Fibroblast of skin of left quadriceps (primary cell): Measurements from ENCODE around the gene ISOC1.

ENCODE experiments used
- DNase-seq, 2 experiments: peaks; one replicate each; pipeline ENCODE4 v3.0.0-alpha.2; 2013; ENCODE audit warnings: low read depth in 2 of 2

ISOC1 gene

DNA sequence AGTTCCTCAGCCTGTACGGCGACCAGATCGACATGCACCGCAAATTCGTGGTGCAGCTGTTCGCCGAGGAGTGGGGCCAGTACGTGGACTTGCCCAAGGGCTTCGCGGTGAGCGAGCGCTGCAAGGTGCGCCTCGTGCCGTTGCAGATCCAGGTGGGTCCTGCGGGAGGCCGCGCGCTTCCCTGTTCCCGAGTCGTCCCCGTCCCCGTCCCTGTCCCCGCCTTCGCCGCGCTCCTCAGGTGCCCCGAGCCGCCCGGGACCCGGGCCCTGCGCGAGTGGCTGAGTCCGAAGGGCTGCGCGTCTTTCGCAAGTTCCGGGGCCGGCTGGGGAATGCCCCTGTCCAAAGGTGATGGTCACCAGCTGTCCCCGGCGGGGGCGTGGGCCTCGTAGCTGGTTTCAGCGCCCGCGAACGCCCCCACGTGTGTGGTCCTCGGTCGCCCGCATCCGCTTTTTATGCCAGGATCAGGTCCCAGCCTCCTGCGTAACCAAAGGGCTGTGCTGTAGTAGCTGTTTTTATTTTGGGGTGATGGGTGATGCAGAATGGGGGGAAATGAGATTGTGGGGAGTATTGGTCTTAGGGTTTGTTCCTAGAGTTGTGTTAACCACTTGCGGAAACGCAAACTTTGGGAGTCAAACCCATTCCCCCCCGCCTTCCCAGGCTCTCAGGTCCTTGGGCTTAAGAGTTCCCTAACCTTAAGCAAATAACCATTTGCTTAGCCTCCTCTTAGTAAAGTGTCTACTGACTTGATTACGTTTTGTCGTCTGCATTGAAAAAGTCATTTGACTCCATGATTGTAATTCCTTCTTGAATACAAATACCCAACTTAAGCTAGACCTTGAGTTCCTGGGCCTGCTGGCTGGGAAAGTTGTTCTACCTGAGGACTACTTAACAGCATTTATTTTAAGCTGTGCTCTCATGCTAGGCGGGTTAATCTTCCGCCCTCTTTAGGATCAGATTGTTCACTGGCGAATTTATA, 663 bp downstream of the ISOC1 start:
- DNase-seq = no peak

DNA sequence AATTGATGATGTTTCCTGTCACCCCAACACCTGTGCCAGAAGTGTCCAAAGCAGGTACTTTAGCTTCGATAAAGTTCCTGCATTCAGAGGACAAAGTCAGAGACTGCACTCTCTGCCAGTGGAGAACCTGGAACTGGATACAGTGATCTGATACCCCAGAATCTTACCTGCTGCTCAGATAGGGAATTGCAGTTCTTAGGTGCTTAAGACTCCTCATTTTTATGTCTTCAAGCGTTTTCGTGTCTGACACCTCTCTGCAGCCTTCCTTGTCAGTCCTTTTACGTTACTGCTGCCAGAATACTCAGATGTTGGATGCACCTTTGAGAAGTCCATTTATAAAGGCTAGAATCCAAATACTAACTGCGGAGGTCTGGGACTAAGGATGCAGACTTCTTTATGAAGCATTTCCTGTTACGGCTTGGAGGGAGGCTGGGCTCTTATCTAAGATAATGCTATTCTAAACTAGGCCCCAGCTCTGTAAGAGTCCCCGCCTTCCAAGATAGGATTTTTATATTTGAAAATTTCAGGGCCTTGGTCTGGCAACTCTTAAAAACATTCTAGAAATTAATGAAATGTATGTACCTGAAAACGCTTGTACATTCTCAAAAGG, 1.9 kb downstream of the ISOC1 start:
- DNase-seq = no peak

DNA sequence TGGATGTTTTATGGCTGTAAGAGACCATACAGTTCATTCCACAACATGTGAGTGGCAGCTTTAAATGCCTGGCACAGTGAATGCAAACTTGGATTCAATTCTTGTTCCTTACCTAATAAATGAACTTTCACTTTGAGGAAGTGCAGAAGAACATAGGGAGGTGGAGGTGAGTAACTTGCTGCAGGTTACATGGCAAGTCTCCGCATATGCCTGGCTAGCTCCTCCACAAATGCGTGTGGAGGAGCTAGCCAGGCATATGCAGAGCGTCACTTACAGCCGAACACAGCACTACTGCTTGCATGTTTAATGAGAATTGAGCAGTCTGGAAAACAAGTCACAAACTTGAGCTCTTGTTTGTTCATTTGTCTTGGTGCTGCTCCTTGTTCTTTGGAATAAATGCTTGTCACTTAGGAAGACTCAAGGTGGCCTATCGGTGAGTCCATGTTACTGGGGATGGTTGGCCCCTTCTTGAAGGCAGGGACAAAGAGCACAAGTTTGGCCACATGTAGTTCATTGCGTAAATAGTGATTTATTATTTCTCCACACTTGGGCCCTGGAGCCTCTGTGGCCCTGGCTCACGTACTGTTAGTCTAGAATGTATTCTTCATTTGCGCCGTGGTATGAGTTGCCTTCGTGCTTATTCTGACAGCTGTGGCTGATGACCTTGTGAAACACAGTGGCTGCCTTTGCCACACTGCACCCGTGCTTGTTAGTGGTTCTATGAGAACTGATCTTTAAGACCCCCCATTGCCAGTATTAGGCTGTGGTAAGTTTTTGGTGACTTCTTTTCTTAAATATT, 3.1 kb downstream of the ISOC1 start:
- no peak for DNase-seq

DNA sequence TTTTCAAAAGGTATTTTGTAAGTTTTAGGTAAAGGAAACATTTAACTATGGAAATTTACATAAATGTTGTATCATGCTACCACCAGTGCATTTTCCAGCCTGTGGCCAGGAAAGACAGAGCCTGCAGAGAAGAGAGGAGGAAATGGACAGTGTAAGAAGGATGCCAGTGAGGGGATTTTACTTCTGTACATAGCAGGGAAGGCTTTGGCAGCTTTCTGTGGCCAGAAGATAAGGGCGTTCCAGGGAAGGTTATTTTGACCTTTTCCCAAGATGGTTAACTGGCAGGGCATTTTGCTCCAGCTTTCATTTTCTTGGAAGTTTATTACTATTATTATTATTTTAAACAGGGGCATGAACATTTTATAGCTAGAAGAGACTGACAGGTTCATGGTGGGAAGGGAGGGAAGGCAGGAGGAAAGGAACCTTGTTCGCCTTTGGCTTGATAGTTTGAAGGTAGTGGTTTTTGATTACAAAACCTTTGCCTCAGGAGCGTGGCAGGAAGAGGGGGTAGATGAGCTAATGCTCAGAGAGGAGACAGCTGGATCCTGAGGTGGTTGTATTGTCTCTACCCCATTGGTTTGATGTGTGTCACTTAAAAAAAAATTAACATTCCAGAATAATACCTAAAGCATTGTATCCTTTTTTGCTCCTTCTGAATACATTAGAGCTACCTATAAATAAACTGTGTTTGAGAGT, 4.1 kb downstream of the ISOC1 start:
- no peak for DNase-seq

DNA sequence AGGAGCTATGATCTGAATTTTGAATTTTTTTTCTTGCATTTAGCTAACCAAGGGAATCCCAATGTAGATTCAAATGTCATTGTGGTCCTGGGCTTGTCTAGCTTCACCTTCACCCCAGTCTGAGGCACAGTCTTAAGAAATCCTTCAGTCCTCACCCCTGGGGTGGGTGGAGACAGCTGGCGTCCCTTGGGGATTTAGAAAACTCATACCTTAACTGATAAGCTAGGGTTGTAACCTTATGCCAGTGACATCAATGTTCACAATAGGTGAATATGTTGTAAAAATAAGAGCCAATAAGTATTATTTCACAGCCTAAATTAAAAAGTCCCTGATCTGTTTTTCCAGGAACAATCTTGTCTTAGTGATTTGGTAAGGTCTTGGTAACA, 4.6 kb downstream of the ISOC1 start:
- no peak for DNase-seq

DNA sequence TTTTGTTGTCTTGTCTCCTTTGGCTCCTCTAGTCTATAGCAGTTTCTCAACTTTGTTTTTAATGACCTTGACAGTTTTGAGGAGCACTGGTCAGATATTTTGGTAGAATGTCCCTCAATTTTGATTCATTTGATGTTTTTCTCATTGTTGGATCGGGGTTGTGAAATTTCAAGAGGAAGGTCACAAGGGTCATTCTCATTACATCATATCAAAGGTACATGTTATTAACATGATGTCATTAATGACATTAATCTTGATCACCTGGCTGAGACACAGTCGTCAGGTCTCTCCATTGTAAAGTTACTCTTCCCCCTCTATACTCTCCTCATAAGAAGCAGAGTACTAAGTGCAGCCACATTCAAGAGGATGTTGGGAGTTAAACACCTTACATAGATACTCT, 7.2 kb downstream of the ISOC1 start:
- DNase-seq = no peak

DNA sequence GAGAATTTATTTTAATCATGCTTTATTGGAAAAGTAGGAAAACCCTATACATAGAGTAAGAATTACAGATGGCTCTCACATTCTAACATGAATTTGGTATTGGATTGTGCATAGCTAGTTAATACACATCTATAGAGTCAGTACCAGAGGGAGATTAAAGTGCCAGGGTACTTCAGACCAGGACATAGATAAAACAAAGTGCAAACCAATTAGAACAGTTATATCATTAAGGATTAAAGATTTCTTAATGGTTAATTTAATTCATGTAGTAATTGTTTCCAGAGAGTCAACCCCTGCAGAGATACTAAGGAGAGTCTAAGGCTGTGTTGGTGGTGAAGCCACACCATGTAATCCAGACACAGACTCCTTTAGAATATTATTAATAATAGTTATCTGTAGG, 8.8 kb downstream of the ISOC1 start:
- DNase-seq = no peak

DNA sequence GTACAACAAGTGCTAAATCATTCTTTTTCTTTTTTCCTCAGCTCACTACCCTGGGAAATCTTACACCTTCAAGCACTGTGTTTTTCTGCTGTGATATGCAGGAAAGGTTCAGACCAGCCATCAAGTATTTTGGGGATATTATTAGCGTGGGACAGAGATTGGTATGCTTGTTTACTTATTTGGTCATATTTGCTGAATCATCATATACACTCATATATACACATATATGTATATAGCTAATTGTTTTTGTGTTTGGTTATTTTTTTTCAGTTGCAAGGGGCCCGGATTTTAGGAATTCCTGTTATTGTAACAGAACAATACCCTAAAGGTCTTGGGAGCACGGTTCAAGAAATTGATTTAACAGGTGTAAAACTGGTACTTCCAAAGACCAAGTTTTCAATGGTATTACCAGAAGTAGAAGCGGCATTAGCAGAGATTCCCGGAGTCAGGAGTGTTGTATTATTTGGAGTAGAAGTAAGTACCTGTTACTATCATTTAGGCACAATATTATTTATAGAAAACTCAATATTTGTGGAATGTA, 10.4 kb downstream of the ISOC1 start:
- no peak for DNase-seq

DNA sequence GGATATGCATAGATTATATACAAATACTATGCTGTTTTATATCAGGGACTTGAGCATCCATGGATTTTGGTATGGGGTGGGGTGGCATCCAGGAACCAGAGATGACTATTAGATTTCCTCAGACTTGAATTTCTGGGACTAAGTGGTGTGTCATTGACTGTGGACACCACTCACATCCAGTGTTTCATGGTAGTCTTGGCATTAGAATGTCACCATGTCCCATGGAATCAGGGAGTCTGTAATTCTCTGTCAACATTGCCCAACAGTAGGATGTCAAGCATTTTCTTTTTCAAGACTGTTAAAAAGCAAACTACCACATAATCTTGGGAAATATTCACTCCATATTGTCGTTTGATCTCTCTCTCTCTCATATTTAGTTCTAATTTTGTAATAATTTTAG, 13.1 kb downstream of the ISOC1 start:
- no peak for DNase-seq

DNA sequence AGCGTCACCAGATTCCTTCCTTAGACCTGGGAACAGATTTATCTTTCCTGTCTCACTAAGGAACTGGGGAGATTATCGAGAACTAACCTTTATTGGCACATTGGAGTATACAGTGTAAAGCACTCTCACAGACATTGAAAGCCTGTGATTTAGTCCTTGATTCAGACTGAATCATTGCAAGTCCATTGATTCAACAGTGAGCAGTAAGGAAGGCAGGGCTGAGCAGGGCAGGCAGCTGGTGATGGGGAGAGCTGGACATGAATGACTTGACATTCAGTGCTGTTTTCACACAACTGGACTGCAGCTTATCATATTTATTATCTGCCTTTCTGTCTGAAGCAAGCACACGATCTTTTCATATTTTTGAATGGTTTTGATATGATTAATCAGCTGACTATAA, 16.2 kb downstream of the ISOC1 start:
- no peak for DNase-seq

DNA sequence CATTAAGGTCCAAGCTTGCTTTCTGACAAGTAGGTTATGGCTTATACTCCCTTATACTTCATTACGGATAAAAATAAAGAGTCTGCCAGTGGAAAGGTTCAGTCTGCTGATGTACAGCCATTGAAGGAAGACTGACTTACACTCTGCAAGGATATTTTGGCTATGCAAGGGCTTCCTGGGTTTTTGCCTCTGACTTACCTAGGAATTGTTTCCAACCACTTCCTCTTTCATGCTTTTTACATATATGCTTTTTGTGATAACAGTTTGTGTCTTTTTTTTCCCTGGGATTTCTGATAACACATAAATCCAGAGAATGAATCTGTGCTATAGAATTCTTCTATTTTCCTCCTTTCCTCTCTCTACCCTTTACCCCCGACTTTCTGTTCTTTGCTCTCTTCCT, 16.8 kb downstream of the ISOC1 start:
- no peak for DNase-seq

DNA sequence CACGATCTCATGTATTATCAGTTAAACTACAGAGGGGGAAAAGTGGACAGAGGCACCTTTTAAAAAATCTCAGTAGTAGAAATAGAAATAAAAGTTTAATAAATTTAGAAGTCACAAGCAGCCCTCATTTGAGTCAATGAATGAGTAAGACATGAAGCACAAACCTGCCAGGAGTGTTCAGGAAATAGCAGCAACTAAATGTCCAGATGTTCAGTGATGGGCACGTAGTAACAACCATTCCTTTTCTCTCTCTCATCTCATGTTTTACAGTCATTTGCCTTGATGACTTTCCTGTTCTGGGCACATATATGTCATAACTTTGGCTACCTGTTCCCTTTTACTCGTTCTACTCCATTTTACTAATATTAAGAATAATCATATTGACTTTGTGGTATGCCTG, 17.7 kb downstream of the ISOC1 start:
- no peak for DNase-seq

DNA sequence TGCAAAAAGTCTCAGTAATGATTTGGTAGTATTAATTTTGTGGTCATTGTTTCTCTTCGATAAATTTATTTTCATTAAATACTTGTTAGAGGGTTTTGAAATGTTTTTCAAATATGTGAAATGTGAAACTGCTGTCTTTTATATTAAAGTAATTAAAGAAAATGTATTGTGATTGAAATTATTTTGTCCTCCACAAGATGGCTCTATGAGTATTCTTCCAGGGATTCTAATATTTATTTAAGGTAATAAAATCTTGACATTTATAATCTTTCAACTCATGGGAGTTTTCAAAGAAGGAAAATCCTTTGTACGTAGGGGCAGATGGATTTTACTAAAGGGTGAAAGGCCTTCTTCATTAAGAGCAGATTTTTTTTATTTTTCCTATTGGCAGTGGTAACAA, 19.3 kb downstream of the ISOC1 start:
- no peak for DNase-seq

DNA sequence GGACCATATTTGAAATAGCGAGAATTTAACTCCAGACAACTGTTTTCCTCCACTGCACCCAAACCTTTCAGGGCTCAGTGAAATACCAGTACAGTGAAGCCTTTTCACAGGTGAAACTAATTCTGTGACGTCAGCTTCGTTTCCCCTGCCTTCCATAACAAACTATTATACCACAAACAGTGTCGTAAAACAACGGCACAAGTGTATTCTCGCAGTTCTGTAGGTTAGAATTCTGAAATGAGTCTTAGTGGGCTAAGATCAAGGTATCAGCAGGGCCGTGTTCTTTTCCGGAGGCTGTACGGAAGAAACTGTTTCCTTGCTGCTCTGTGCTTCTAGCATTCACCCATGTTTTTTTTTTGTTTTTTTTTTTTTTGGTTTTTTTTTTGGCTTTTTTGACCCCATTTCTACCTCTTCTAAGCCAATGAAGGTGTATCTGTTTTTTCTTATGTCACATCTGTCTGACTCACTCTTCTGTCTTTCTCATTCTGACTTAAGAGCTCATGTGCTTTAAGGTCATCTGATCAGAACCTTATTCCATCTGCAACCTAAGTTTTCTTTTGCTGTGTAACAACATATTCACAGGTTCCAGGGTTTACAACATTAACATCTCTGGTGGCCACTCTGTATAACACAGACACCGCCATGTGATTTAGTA, 20.1 kb downstream of the ISOC1 start:
- DNase-seq = no peak

DNA sequence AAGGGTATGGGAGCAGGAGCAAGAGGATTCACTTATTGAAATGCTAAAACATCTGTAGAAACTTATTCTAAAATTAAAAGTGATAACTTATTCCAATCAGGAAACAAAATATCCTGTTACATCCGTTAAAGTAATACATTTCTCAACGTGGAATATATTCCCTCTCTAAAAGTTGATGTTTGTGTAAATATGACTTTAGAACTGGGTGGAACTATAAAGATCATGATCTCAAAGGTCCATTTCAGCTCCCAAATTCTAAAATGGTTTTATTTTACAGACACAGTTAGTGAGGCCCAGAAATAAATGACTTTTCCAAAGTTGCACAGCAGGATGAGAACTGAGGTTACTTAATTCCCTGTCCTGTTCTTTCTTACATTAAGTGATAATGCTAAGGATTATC, 21.1 kb downstream of the ISOC1 start:
- DNase-seq = no peak

DNA sequence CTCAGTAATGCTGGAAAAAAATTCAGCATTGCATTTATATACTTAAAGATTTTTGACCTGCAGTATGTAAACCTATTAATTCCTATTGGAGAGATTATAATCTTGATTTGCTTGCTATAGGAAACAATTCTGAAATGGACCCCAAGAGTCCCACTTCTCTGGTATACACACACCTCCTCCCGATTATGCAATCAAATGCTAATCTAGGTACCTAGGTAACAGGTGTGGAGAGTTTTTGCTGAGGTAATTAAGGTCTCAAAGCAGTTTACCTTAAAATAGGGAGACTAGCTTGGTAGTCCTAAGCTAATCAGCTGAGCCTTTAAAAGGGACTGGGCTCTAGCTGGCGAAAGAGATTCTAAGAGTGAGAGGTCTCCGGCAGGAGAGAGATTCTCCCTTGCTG, 22.2 kb downstream of the ISOC1 start:
- DNase-seq = no peak

DNA sequence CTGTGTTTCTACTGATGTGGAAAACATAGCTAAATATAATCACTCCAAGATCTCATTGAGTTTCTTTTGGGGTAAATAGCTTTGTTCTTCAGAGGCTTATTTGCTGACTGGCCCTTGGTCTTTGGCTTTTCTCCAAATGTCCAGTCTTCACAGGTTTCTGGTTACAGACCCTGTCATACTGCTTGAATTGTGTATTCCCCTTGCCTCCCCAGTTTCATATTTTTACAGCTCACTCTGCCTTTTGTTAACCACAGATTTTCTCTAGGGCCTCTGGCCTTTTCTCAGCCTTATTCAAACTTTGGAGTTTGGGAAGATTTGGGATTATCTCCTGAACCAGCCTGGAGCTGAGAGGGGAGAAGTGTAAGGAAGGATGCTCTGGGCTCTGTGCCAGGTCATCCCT, 23.9 kb downstream of the ISOC1 start:
- DNase-seq = no peak

DNA sequence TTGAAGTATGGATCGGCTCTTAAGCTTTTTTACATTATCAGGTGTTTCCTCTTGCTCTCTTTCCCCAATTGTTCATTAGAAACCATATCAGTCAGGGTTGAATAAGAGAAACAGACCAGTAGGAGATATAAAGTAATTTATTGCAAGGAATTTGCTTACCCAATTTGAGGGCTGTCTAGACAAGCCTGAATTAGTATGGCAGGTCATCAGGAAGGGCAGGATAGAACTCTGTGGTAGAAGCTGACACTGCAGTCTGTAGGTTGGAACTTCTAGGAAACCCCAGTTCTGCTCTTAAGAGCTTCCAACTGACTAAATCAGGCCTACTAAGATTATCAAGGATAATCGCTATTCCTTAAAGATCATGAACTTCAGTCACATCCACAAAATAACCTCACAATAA, 24.3 kb downstream of the ISOC1 start:
- no peak for DNase-seq

DNA sequence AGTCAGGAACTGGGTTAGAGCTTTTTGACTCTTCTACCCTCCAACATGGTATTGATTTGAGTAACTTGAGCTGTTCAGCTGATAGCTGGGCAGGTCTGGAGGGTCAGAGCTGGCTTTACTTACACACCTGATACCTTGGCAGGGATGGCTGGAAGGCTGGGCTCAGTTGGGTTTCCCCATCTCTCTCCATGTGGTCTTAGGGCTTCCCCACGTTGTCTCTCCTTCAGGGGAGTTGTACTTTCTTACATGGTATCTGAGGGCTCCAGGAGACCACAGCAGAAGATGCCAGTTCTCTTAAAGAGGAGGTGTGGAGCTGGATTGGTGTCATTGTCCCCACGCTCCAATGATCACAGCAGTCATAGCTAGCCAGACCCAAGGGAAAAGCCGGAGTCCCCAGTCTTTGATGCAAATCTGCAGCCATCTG, 25.6 kb downstream of the ISOC1 start:
- DNase-seq = no peak

DNA sequence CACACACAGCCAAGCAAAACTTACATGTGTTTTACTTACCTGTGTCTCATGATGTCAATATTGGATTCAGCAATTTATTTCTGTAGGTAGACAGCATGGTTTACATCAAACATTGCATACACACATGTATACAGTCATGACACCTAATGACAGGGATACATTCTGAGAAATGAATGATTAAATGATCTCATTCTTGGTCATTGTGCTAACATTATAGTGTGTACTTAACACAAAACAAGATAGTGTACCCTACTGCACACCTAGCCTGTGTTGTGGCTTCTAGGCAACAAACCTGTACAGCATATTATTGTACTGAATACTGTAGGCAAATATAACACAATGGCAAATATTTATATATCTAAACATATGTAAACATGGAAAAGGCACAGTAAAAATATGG, 28.0 kb downstream of the ISOC1 start:
- no peak for DNase-seq

DNA sequence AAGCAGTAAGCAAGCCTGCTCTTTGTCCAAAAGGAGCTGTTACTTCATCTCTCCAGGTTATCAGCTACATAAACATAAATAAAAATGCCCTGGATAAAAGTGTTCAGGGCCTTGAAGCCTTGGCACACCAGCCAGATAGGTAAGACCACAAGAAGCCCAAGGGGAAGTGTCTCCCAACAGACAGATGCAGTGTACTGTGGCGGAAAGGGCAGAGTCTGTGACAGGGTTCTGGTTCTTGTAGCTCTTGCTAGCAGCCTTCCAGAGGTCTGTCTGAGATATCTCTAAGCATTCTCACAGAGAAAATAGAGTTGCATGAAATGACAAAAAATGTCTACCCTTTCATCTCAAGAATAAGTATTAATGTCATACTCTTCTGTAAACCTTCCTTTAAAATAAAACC, 30.1 kb downstream of the ISOC1 start:
- no peak for DNase-seq
